Omental fat pad (tissue), 4 donors: Measurements from ENCODE around the gene ENTPD7. TPM values are rescaled to one million over a fixed set of nuclear protein-coding genes. Genes with fewer than 3 reads are reported as not detected.
A peak's percentile ranks its signal among the peaks of the same experiment; 100 is the strongest.
"Not testable (repeated sequence)": the region's sequence is repeated elsewhere in the genome, so short reads cannot be mapped to it uniquely, and the experiment has no call there.

Experiments
- ATAC-seq: fragments of 150-250 bp; one replicate; pipeline ENCODE4 v1.9.1; 2016; ENCODE audit warnings: mild to moderate bottlenecking, moderate library complexity; ENCODE audit not compliant: low FRiP score
- DNase-seq: peaks from one replicate; pipeline ENCODE4 v3.0.0-alpha.2; 2019; ENCODE audit warnings: low spot score
- CTCF ChIP-seq, 3 donors: fragments of 450-650 bp; IDR thresholded peaks; one replicate each; pipeline ENCODE4 v1.5.1; 2016 to 2017; ENCODE audit warnings: antibody characterized with exemption in 3 of 3, mild to moderate bottlenecking in 3 of 3, moderate library complexity in 2 of 3
- total RNA-seq, 4 donors: library from RNA; depleted of rRNA; stranded (reverse); fragments of >200 nt; gene quantifications; one replicate each; pipeline ENCODE4 v1.1.0, GENCODE V29; 2016

The ENTPD7 gene
- total RNA-seq, 4 donors from 2014 or later, result 5.2 to 18.6 (median 9.2) TPM

- no peak for ATAC-seq
- no peak for DNase-seq
- no peak for TF ChIP-seq CTCF (IDR thresholded peaks at IDR 0.05)
These were observed 40.1 kb upstream of the ENTPD7 start for GRCh38 chr10:99619090-99619800.

GRCh38 chr10:99619851-99620710 is 39.2 kb upstream of the ENTPD7 start, which contains the start of gene SLC25A28:
Gene SLC25A28 (minus strand): TSS chr10:99620439. CDS start chr10:99620335, 104 bp downstream.
- peak; percentile 91 for ATAC-seq
- no peak for TF ChIP-seq CTCF (IDR thresholded peaks at IDR 0.05)
- DNase-seq, result peak; percentile 73

- TF ChIP-seq CTCF (IDR thresholded peaks at IDR 0.05), result no peak
- ATAC-seq (peak; percentile 93), DNase-seq (peak; percentile 92)
These were observed 38.4 kb upstream of the ENTPD7 start for GRCh38 chr10:99620711-99621453.

GRCh38 chr10:99621454-99622251 is 37.7 kb upstream of the ENTPD7 start:
- ATAC-seq (peak; percentile 20), DNase-seq (no peak)
- no peak for TF ChIP-seq CTCF (IDR thresholded peaks at IDR 0.05)

GRCh38 chr10:99623919-99624318 is 35.4 kb upstream of the ENTPD7 start:
- DNase-seq (no peak), ATAC-seq (no peak)
- no peak for TF ChIP-seq CTCF (IDR thresholded peaks at IDR 0.05)

GRCh38 chr10:99625124-99625523 is 34.2 kb upstream of the ENTPD7 start:
- ATAC-seq, result not testable (repeated sequence)

More at GRCh38 chr10:99625124-99625523, 34.2 kb upstream of the ENTPD7 start:
- not testable (repeated sequence) for DNase-seq
